Measurements from ENCODE around the gene GNA15. TPM values are rescaled to one million over a fixed set of nuclear protein-coding genes. Genes with fewer than 3 reads are reported as not detected.

GNA15 gene
- total RNA-seq, 3 donors from 2014 or later: 1.9 to 6.2 (median 4.3) TPM

DNA sequence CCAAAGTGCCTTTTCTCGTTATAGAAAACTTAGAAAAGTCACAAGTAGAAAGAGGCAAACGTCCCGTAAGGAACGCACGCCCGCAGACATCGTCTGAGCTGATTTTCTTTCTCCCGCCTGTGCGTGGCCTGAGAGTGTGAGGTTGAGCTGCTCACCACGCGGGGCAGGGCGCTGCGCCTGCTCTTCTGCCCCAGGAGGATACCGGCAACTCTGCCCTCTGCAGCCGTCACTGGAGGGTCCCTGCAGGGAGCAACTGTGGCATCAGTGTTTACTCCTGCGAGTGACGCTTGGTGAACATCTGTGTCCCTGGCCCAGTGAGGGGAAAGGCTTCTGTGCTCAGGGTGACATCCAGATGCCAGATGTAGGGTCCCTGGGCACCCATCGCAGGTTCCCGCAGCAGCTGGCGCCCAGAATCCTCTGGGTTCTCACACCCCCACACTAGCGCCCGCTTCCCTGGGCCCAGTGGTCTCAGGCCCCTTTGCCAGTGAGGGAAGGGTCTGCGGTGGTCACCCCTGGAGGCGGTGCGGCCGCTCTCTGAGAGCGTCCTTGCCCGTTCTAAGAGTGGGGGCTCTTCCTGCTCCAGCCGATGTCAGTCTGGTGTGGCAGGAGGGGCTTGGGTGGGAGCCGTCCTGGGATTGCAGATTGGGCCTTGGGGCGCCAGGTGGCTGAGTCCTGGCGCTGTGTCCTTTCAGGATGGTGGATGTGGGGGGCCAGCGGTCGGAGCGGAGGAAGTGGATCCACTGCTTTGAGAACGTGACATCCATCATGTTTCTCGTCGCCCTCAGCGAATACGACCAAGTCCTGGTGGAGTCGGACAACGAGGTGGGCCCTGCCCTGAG is 17.4 kb upstream of the GNA15 start:
- ATAC-seq (no peak), DNase-seq (peak in 1 of 3 donors; percentile 29)
- no peak for TF ChIP-seq CTCF (IDR thresholded peaks at IDR 0.05)
- Histone ChIP-seq H3K4me1 (ENCODE audit: low read depth) (no peaks in the 10 kb centered on the region), H3K4me3 (no peak overlapping the region), H3K36me3 (ENCODE audit: low read depth) (peaks cover 14% of the 10 kb centered on the region), H3K9me3 (no peaks in the 10 kb centered on the region)
- intact Hi-C loops (cut with DNase I, micrococcal nuclease): no loop called here

DNA sequence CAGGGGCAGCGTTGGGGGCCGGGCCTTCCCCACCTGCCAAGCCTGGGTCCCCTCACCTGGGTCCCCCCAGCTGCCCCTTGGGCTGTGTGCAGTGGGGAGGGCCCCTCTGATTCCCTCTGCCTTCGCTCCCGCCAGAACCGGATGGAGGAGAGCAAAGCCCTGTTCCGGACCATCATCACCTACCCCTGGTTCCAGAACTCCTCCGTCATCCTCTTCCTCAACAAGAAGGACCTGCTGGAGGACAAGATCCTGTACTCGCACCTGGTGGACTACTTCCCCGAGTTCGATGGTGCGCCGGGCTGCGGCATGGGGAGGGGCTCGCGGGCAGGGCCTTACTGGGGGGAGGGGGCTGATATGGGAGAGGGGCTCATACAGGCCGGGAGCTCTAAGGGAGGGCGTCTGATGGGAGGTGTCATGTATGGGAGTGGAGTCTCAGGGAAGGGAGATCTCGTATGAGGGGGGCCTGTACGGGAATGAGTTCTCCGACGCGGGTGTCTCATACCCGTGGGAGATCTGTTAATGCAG is 16.7 kb upstream of the GNA15 start:
- no peak for ATAC-seq
- no peak for TF ChIP-seq CTCF (IDR thresholded peaks at IDR 0.05)
- H3K36me3 ChIP-seq (ENCODE audit: low read depth): peaks cover 11% of the 10 kb centered on the region

GRCh38 chr19:3119693-3120380 is 16.0 kb upstream of the GNA15 start:
- intact Hi-C loops (cut with DNase I, micrococcal nuclease): no loop called here
- no peak overlapping the region for H3K4me3 ChIP-seq
- ATAC-seq (no peak), DNase-seq (peak in 1 of 3 donors; percentile 45)
- TF ChIP-seq CTCF (IDR thresholded peaks at IDR 0.05): no peak
- H3K9me3 ChIP-seq: no peaks in the 10 kb centered on the region
- H3K4me1 ChIP-seq (ENCODE audit: low read depth): no peaks in the 10 kb centered on the region
- peaks cover 11% of the 10 kb centered on the region for H3K36me3 ChIP-seq (ENCODE audit: low read depth)

More for the DNA sequence above, 16.7 kb upstream of the GNA15 start:
- no peak overlapping the region for H3K4me3 ChIP-seq
- intact Hi-C loops (cut with DNase I, micrococcal nuclease): no loop called here
- no peaks in the 10 kb centered on the region for H3K4me1 ChIP-seq (ENCODE audit: low read depth)
- DNase-seq: peak in 1 of 3 donors; percentile 27
- no peaks in the 10 kb centered on the region for H3K9me3 ChIP-seq

DNA sequence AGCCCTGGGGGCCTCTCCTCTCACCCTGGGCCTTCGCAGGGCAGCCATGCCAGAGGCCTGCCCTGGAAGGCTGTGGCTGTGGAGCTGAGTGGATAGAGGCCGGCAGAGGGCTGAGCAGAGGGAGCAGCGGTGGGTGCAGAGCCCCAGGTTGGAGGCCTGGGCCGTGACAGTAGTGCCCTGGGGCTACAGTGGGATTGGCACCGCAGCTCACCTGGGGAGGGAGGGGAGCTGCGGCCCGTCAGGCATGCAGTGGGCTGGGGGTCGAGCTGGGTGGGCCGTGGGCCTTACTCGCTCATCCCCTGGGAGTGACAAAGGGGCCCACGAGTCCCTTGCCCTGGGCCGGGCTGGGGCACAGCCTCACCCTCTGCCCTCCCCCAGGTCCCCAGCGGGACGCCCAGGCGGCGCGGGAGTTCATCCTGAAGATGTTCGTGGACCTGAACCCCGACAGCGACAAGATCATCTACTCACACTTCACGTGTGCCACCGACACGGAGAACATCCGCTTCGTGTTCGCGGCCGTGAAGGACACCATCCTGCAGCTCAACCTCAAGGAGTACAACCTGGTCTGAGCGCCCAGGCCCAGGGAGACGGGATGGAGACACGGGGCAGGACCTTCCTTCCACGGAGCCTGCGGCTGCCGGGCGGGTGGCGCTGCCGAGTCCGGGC is 15.1 kb upstream of the GNA15 start:
- ATAC-seq (no peak), DNase-seq (peak in 1 of 3 donors; percentile 50)
- intact Hi-C loops (cut with DNase I, micrococcal nuclease): no loop called here
- no peaks in the 10 kb centered on the region for H3K9me3 ChIP-seq
- no peaks in the 10 kb centered on the region for H3K4me1 ChIP-seq (ENCODE audit: low read depth)
- no peak for TF ChIP-seq CTCF (IDR thresholded peaks at IDR 0.05)
- no peak overlapping the region for H3K4me3 ChIP-seq
- peaks cover 11% of the 10 kb centered on the region for H3K36me3 ChIP-seq (ENCODE audit: low read depth)

- no peaks in the 10 kb centered on the region for H3K4me1 ChIP-seq (ENCODE audit: low read depth)
- intact Hi-C loops (cut with DNase I, micrococcal nuclease): no loop called here
- H3K9me3 ChIP-seq: no peaks in the 10 kb centered on the region
- DNase-seq (peak in 2 of 3 donors; percentile 14 to 21), ATAC-seq (no peak)
- H3K36me3 ChIP-seq (ENCODE audit: low read depth): peaks cover 11% of the 10 kb centered on the region
- no peak for TF ChIP-seq CTCF (IDR thresholded peaks at IDR 0.05)
- H3K4me3 ChIP-seq: no peak overlapping the region
These were observed 14.4 kb upstream of the GNA15 start for GRCh38 chr19:3121396-3121795.
